H1 (cell line): ENCODE results near the gene STT3B. TPM values are rescaled to one million over a fixed set of nuclear protein-coding genes. Genes with fewer than 3 reads are reported as not detected.

Experiments used
- CBX5 ChIP-seq: fragments of 300-800, 300-1000 bp; sonication (generic); IDR thresholded peaks from 2 replicates; pipeline ENCODE4 v1.7.1; 2016; ENCODE audit warnings: antibody characterized with exemption, low read length, low read depth
- CREB1 ChIP-seq: IDR thresholded peaks from 2 replicates; pipeline ENCODE4 v1.6.1; 2012; ENCODE audit warnings: inconsistent platforms
- GTF2F1 ChIP-seq: IDR thresholded peaks from 2 replicates; pipeline ENCODE4 v1.6.1; 2012; ENCODE audit warnings: low read depth, low read length, improper control_type of control experiment, borderline replicate concordance
- POLR2A ChIP-seq, 2 experiments: IDR thresholded peaks; 1 replicate in 1 of 2; 2 replicates in 1 of 2; pipeline ENCODE4 v1.6.1; 2011; ENCODE audit warnings: low read depth in 2 of 2, low read length in 2 of 2, mild to moderate bottlenecking in 2 of 2; ENCODE audit errors: control extremely low read depth in 1 of 2
- POLR2AphosphoS5 ChIP-seq: IDR thresholded peaks from 2 replicates; pipeline ENCODE4 v1.6.1; 2011; ENCODE audit warnings: low read depth, low read length
- SIN3A ChIP-seq, 2 experiments: IDR thresholded peaks in 1 of 2; conservative IDR thresholded peaks in 1 of 2; 2 replicates each; pipeline ENCODE4 v1.6.1; 2011 to 2012; ENCODE audit warnings: low read length in 2 of 2, improper control_type of control experiment in 1 of 2, low read depth in 1 of 2, mild to moderate bottlenecking in 1 of 2
- polyA plus RNA-seq, 7 experiments: library from polyadenylated mRNA; depleted of rRNA in 3 of 7; stranded (reverse) in 5 of 7; unstranded in 2 of 7; fragments of >200 nt in 5 of 7; fragments of 200-250 nt in 2 of 7; gene quantifications; 1 replicate in 5 of 7; 2 replicates in 1 of 7; 4 replicates in 1 of 7; pipeline versions ENCODE4 v1.2.1 to v1.2.3, GENCODE V29; 2011 to 2013; ENCODE audit warnings: missing spikeins in 2 of 7, mixed read lengths in 2 of 7
- total RNA-seq: library from RNA; stranded (reverse); fragmentation: NEBNext Ultra II Directional; extraction: Animal tissue kit (Norgen Biotek cat#: 25700); gene quantifications from 2 replicates; pipeline ENCODE4 v1.2.1, GENCODE V29; 2021

The STT3B gene
- total and polyA plus RNA-seq, 2 of the 8 experiments (the other 6 are each of a cell fraction or from before 2014, with no cell fraction given), result 43.5 to 134 TPM

DNA sequence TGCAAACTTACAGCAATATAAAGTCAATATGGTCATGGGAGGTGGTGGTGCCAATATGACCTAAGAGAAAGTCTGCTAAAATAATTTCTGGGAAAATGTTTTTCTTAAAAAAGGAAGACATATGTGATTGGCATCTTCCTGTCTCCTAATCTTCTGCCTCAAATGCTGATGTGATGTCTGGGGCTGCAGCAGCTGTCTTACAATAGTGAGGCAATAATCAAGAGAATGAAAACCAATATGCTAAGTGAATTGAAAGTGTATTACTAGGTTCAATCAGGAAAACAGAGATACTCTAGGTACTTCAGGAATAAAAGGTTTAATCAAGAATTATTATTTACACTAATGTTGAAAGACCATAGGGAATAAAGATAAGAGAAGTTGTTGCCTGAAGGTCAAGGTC lies 7.2 kb upstream of the STT3B start (continued):
- TF ChIP-seq SIN3A (conservative IDR thresholded peaks at IDR 0.05 in 1 of 2, IDR thresholded peaks at IDR 0.05 in 1 of 2; ENCODE audit: low read depth in 1 of 2, low read length in 2 of 2) (no peak), GTF2F1 (no peak), POLR2A (IDR thresholded peaks at IDR 0.05; ENCODE audit: control extremely low read depth in 1 of 2, low read depth in 2 of 2, low read length in 2 of 2) (no peak), CBX5 (no peak), POLR2AphosphoS5 (no peak), CREB1 (no peak)
- TF ChIP-seq, all 59 proteins: peak for 0
